ELR (cell line): ENCODE data around the gene FAM53B.

Experiments used
- DNase-seq: peaks from one replicate; pipeline ENCODE4 v3.0.0-alpha.2; 2015; ENCODE audit warnings: low read depth

FAM53B gene

DNA sequence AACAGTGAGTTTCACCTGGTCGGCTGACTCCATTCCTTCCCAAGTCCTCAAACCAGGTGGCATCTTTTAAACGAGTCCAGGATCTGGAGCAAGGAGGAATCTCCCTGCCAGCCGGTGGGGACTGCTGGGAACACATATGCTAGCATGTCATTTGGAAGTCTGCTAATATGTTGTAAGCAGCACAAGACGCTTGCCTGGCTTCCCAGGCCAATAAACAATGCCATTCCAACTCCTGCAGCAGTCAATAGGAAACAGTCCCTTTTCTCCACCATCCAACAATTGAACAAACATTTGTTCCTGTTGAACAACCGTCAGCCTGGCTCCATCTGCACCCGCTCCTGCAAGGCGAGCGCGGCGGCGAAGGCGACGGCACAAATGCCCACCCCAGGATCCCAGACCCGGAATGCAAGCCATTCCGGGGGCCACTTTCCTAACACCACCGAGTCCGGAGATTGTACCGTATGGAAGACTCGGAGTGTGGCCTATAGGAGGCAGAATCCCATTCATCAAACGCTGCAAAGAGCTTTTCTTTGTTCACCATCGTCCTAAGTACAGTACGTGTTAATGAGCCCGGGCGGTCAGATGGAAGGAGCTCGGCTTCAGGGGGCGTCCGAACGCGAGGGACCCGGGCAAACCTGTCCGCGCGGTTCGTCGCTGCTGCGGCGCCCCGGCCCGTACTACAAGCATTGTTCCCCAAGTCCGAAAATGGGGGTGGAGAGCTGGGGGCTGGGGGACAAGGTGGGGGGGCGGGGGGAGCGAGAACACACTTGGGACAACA, 1.6 kb downstream of the FAM53B start:
- DNase-seq: peak; percentile 43

GRCh38 chr10:124741922-124742412, 2.2 kb downstream of the FAM53B start:
- no peak for DNase-seq

DNA sequence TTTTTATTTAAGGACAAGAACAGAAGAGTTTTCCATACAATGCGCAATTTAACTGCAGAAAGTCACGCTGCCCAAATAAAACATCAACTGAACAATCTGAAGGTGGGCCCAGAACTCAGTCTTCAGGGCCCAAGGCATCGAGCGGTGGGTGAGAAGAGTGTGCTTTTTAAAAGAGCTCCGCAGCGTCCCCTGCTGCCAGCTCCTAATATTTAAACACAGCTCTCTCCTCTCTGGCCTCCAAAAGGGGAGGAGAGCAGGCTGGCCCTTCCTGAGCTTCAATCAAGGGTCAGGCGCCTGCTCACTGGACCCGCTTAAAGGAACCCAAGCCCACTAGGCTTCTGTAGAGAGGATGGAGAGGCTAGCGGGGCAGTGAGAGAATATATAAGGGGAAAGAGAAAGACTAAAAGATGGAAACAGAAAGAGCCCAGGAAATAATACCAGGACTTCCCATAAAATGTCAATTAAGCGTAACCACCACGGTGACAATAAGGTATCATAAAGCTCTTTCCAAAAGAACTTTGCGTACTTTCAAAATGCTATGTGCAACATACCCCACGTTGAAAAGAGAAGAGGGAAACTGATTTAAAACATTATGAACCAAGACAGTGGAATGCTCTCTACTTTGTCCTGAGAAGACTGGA, 2.8 kb downstream of the FAM53B start:
- DNase-seq: peak; percentile 84

GRCh38 chr10:124740369-124741280, 3.6 kb downstream of the FAM53B start:
- DNase-seq: peak; percentile 59

DNA sequence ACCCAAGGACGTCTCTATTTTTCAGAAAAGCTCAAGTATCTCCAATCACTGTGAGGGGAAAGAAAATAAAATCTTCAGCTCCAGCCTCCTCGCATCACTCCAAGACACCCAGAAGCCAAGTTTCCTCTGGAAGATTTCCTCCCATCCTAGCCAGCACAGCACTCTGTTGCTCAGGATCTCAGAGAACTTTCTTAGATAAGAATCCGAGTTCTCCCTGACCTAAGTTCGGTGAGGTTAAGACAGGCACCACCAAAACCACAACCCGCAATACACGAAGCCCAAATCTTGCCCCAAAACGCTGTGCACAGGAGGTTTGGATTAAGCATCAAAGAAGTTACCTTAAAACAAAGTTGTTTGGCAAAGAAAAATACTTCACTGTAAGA, 4.2 kb downstream of the FAM53B start:
- no peak for DNase-seq

GRCh38 chr10:124739119-124739921, 4.9 kb downstream of the FAM53B start:
- DNase-seq: no peak

DNA sequence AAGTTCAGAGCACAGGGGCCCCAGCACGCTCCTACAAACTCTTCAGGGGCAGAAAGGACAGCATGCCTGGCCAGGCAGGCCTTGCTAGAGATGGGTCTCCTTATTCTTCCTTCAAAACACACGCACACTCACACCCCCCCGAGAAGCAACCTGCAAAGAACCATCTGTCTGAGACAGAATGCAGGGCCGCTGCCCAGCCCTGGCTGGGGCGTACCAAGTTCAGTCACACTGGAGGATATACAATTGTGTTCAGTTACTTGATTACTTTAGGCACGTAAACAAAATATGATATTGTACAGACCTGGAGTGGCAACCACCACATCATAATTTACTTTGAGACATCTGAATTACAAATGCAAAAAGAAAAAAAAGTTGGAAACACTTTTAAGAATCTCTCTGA, 5.7 kb downstream of the FAM53B start:
- no peak for DNase-seq

- DNase-seq: no peak
These were observed 6.5 kb downstream of the FAM53B start for GRCh38 chr10:124737708-124738107.

DNA sequence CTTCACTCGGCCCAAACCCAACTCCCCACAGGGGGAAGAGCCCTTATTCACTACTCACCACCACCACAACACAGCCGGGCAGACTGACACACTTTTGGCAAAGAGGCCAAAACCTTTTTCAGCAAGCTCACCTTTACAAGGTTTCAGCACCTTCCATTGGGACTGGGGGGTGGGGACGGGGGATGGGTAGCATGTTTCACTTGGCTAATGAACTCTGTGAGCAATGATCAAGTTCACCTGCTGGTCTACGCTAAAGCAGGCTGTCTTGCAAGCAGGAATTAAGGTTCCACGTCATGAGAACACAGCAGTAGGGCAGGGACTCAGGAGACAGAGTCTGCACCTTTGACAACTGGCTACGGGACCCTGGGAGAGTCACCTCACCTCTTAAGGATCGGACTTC, 7.0 kb downstream of the FAM53B start:
- no peak for DNase-seq

- no peak for DNase-seq
These were observed 7.6 kb downstream of the FAM53B start for GRCh38 chr10:124736491-124737136.

- no peak for DNase-seq
These were observed 8.5 kb downstream of the FAM53B start for GRCh38 chr10:124735491-124736286.

- DNase-seq: no peak
These were observed 9.6 kb downstream of the FAM53B start for GRCh38 chr10:124734311-124735166.

GRCh38 chr10:124733571-124734245, 10.5 kb downstream of the FAM53B start:
- no peak for DNase-seq

GRCh38 chr10:124732931-124733570, 11.1 kb downstream of the FAM53B start:
- DNase-seq: no peak

GRCh38 chr10:124731551-124731950, 12.6 kb downstream of the FAM53B start:
- DNase-seq: no peak

DNA sequence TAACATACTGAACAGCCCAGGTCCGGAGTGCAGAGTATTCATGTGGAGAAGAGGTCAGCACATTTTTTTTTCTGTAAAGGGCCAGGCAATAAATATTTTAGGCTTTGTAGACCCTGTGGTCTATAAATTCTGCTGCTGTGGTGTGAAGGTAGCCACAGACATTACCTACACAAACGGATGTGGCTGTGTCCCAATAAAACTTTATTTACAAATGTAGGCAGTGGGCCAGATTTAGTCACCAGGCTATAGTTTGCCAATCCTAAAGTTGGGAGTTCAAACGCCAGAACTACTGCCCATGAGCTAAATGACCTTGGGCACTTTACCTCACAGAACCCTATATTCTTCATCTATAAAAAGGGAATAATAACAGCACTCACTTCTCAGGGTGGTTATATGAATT, 13.4 kb downstream of the FAM53B start:
- no peak for DNase-seq

DNA sequence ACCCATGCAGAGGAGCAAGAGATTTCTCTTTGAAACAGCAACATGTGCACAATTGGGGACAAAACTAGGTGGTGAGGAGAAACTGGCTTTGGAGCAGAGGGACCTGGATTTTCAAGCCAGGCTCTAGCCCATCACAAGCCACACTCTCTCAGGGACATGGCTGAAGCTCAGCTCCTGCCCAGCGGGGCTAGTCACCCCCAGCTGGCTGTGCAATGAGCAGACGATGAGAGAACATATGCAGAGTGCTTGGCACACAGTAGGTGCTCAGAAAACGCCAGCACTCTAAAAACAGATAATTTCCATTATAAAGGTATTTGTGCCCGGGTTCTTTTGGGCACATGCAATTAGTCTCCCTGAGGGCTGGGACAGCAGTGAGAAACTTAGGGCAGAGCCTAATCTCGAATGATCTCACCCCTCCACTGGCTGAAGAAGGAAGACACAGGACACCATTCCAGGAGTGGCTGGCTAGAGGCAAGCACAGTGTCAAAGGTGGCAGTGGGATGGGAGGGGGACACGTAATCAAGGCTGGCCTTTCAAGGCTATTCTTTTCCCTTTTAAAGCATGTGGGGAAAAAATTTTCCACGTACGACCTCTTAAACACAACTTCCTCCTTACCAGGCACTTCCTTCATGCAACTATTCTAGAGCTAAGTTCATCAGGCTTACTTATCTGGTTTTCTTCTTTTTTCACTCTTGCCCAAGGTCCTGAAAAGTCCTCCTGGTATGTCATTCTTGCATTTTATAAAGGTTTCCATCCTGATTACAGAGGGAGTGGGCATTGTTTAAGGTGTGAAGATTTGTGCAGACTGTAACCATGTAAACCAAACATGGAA, 15.1 kb downstream of the FAM53B start:
- no peak for DNase-seq
